LoVo (cell line): Measurements from ENCODE around the gene CLCNKB.
A peak's percentile ranks its signal among the peaks of the same experiment; 100 is the strongest.
"Not testable (repeated sequence)": the region's sequence is repeated elsewhere in the genome, so short reads cannot be mapped to it uniquely, and the experiment has no call there.

Source experiments
- DNase-seq: peaks from one replicate; pipeline ENCODE4 v3.0.0-alpha.2; 2016; ENCODE audit warnings: low spot score

CLCNKB gene

GRCh38 chr1:16043521-16043920, at the start of gene CLCNKB:
Gene CLCNKB (plus strand): TSS chr1:16043782. CDS start chr1:16044493, 711 bp downstream.
- DNase-seq: no peak

GRCh38 chr1:15994081-15994480, 49.5 kb upstream of the CLCNKB start:
- DNase-seq: no peak

GRCh38 chr1:15994590-15995351, 48.8 kb upstream of the CLCNKB start:
- DNase-seq: no peak

GRCh38 chr1:15997076-15997585, 46.5 kb upstream of the CLCNKB start:
- DNase-seq: no peak

- DNase-seq: no peak
Measured at GRCh38 chr1:15997637-15998280, 45.8 kb upstream of the CLCNKB start.

GRCh38 chr1:15998929-15999328, 44.7 kb upstream of the CLCNKB start:
- no peak for DNase-seq

GRCh38 chr1:16001274-16001673, 42.3 kb upstream of the CLCNKB start:
- not testable (repeated sequence) for DNase-seq

GRCh38 chr1:16005597-16005996, 38.0 kb upstream of the CLCNKB start:
- no peak for DNase-seq

GRCh38 chr1:16006010-16006409, 37.6 kb upstream of the CLCNKB start:
- no peak for DNase-seq

- no peak for DNase-seq
Measured at GRCh38 chr1:16006552-16007485, 36.8 kb upstream of the CLCNKB start.

- no peak for DNase-seq
Measured at GRCh38 chr1:16007671-16008341, 35.8 kb upstream of the CLCNKB start.

GRCh38 chr1:16009030-16009460, 34.5 kb upstream of the CLCNKB start:
- DNase-seq: peak; percentile 67

GRCh38 chr1:16009678-16010077, 33.9 kb upstream of the CLCNKB start:
- no peak for DNase-seq

GRCh38 chr1:16010837-16011236, 32.7 kb upstream of the CLCNKB start:
- no peak for DNase-seq

GRCh38 chr1:16011936-16012589, 31.5 kb upstream of the CLCNKB start:
- DNase-seq: no peak

GRCh38 chr1:16012590-16013219, 30.9 kb upstream of the CLCNKB start:
- no peak for DNase-seq

- no peak for DNase-seq
Measured at GRCh38 chr1:16013220-16013907, 30.2 kb upstream of the CLCNKB start.

GRCh38 chr1:16013908-16014258, 29.7 kb upstream of the CLCNKB start:
- DNase-seq: no peak

GRCh38 chr1:16014509-16015482, 28.8 kb upstream of the CLCNKB start:
- DNase-seq: no peak
